HCEC 1CT (cell line): ENCODE results near the gene KRTAP9-7.

ENCODE experiments used
- DNase-seq: peaks from one replicate; pipeline ENCODE4 v3.0.0-alpha.2; 2017

Gene KRTAP9-7

DNA sequence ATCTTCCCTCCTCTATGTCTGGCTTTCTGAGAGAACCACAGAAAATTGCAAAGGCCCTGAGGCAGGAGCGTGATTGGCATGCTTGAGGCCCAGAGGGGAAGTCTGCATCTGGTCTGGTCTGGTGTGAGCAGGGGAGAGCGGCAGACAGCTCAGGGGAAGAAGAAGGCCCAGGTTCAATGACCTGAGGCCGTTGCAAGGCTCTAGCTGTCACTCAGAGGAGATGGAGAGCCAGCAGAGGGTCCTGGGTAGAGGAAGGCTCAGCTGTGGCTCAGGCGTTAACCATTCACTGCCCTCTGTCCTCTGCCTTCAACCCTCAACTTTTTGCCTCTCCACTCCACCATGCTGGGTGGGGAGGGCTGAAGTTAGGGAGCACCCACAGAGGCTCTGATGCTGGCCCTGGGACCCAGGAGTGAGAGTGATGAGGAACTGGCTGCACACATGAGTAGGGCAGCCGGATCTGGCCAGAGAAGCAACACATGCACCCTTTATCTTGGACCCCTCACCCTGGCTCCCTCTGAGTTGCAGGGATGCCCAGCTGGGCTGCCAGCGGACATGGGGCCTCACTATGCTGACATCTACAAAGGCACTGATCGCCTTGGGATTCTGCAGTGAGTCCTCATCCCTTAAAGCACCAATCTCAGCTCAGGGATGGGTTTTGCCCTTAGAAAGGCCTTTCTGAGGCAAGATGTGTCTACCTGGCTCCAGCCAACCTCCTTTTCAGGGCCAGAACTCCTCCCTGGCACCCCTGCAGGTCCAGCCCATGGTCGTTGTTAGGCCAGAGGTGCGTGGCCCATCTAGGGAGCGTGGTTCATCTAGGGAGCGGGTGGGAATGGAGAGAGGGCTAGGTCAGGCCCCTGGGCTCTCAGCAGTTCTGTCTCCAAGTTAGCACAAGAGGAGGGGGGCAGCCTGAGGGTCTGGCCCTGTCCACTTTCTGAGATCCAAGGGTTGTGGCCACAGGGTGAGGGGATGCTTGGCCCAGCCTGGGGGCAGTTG lies 47.7 kb downstream of the KRTAP9-7 start:
- DNase-seq = no peak

DNA sequence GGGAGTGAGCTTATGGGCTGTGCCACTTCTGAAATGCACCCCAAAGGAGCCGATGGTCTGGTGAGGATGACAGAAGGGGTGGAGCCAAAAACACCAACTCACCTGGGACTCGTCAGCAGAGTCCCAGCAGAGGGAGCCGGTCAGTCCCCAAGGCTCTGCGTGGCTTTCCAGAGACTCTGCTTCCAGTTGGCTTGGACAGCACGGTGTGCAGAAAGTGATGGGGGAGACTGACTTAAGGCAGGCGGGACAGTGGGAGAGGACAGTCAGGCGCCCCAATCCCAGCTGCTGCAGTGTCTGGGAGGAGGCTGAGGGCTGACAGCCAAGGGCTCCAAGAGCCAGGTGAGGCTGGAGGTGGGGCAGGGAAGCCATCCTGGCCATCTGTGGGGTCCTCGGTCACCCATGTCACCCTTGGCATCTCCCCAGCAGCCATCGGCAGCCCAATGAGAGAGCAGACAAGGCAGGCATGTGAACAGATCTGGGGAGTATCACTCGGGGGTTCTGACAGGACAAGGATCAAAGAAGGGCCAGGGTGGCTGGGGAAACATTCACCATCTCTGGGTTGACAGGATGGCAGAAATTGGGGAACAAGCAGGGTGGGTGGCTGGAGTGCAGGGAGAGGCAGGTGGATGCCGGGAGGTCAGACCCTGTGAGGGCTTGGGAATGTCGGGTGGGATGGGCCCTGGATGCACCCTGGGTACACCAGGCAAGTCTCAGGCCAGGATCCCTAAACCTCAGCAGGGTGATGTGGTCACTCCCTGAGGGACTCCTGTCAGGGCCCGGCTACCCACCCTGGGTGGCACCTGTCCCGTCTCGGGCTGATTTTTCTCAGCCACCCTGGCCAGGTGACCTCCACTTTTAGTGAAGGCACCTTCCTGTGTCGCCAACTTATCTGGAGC lies 48.9 kb downstream of the KRTAP9-7 start:
- peak; percentile 9 for DNase-seq

DNA sequence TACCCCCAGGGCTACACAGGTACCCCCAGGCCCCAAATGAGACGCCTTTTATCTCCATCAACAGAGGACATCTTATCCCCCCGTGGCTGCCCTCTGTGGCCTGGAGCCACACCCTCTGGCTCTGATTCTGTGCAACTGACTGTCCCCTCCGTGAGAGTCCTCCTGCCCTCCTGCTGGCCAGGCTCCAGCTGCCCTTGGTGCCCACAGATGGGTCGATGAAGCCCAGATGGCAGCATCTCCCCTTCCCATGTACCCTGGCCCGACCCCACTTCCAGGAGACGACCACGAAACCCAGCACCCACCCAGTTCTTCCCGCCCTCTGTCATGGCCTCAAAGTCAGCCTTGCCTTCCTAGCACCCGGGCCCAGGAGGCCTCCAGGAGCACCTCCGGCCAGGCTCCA lies 49.6 kb downstream of the KRTAP9-7 start:
- DNase-seq = no peak

DNA sequence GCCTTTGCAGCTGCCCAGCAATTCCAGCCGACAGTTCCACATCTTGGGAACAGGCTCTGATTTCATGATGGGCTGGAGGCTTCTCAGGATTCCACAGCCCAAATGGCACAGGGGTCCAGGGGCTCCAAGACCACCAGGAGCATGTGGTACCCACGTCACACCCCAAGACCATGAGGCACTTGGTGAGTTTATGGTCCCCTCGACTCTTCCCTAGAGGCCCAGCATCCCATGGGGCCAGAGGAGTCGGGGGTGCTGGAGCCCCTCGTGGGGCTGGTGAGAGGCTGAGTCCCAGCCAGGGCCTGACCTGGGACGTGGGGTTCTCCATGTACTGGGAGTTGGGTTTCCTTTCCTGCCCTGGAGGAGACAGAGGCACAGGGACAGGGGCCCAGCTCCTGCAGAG lies 50.1 kb downstream of the KRTAP9-7 start:
- DNase-seq = no peak
